SU-DHL-6 (cell line): ENCODE results near the gene ADAMTS3.

Experiments used
- H2AFZ ChIP-seq: fragments of 200-600 bp; sonication (generic); 2 replicates; pipeline ENCODE4 v1.6.1; 2014; ENCODE audit warnings: low read depth, mild to moderate bottlenecking, moderate library complexity, mixed read lengths, antibody characterized with exemption, low read length; ENCODE audit not compliant: severe bottlenecking
- H3F3A ChIP-seq: fragments of 200-600 bp; shearing (Covaris generic); 2 replicates; pipeline ENCODE4 v1.6.0; 2016; ENCODE audit warnings: antibody characterized with exemption, mild to moderate bottlenecking; ENCODE audit not compliant: insufficient read depth
- H3K27ac ChIP-seq: fragments of 200-600 bp; sonication (generic); 2 replicates; pipeline ENCODE4 v1.5.1; 2016; ENCODE audit warnings: low read depth, mild to moderate bottlenecking, low read length, moderate library complexity, mixed read lengths
- H3K27me3 ChIP-seq: fragments of 200-600 bp; sonication (generic), shearing (Covaris generic); 2 replicates; pipeline ENCODE4 v1.6.0; 2014; ENCODE audit warnings: mild to moderate bottlenecking, low read length
- H3K36me3 ChIP-seq: fragments of 200-600 bp; sonication (generic); 2 replicates; pipeline ENCODE4 v1.6.1; 2014; ENCODE audit warnings: mild to moderate bottlenecking, low read length, mixed read lengths
- H3K4me2 ChIP-seq: fragments of 300-600, 200-600 bp; shearing (Covaris generic), sonication (generic); 2 replicates; pipeline ENCODE4 v1.6.0; 2014; ENCODE audit warnings: low read length, low read depth, mild to moderate bottlenecking; ENCODE audit not compliant: poor library complexity, severe bottlenecking
- H3K4me3 ChIP-seq: fragments of 200-600 bp; sonication (generic); 2 replicates; pipeline ENCODE4 v1.5.1; 2014; ENCODE audit warnings: antibody characterized with exemption, low read length, mild to moderate bottlenecking, mixed read lengths; ENCODE audit not compliant: insufficient read depth, poor library complexity, severe bottlenecking
- H3K79me2 ChIP-seq: fragments of 200-600 bp; sonication (generic); 2 replicates; pipeline ENCODE4 v1.6.1; 2014; ENCODE audit warnings: mild to moderate bottlenecking, low read length, moderate library complexity; ENCODE audit not compliant: insufficient read depth
- H3K9ac ChIP-seq: fragments of 200-600 bp; sonication (generic); 2 replicates; pipeline ENCODE4 v1.7.0; 2014; ENCODE audit warnings: mild to moderate bottlenecking, low read length
- H3K9me2 ChIP-seq: fragments of 200-600 bp; sonication (generic); replicated peaks from 2 replicates; pipeline ENCODE4 v1.6.1; 2014; ENCODE audit warnings: low read length; ENCODE audit not compliant: insufficient read depth
- H3K9me3 ChIP-seq: fragments of 200-600 bp; sonication (generic); 2 replicates; pipeline ENCODE4 v1.6.1; 2014; ENCODE audit warnings: low read length, mixed read lengths; ENCODE audit not compliant: insufficient read depth
- H4K20me1 ChIP-seq: fragments of 200-600 bp; sonication (generic); 2 replicates; pipeline ENCODE4 v1.6.1; 2014; ENCODE audit warnings: low read depth, mild to moderate bottlenecking, antibody characterized with exemption, low read length, moderate library complexity, mixed read lengths
- EZH2phosphoT487 ChIP-seq: fragments of 200-600 bp; sonication (generic), shearing (Covaris generic); conservative IDR thresholded peaks from 2 replicates; pipeline ENCODE4 v1.6.1; 2018; ENCODE audit warnings: mild to moderate bottlenecking, antibody characterized with exemption, low read length, moderate library complexity, mixed read lengths
- TF ChIP-seq, protein P1 (sequence below): fragments of 200-600 bp; sonication (generic); IDR thresholded peaks from one replicate; pipeline ENCODE4 v1.5.1; 2017; ENCODE audit warnings: antibody characterized with exemption, mild to moderate bottlenecking, low read length, moderate library complexity; ENCODE audit not compliant: insufficient read depth, poor library complexity, severe bottlenecking

Gene ADAMTS3

DNA sequence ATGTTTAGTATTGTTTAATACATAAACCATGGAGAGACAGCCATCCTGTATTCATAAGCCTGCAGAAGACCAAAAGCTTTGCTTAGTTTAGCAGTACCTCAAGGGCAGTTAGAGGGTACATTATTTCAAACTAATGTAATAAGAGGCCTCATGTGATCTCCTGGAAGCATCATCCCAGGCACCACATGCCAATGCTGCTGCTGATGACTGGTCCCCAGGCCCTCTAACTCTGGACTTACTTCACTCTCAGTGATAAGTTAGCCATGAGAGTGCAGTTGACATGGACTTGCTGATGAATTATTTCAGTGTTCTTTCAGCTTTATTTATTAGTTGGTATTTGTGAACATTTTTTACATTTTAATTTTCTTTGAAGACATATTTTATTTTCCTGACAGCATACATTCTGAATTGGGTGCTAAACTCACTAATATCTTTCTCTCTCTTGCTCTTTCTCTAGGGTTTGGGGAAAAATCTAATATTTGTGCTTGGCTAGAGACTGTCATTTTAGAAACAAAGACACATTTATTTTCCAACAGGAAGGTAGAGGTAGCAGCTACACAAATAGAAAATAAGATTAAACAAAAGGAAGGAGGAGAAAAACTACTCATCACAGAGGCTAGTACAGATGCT lies 329.4 kb downstream of the ADAMTS3 start:
- H3K27ac ChIP-seq, result no peak overlapping the region
- H4K20me1 ChIP-seq, result no peaks in the 10 kb centered on the region
- H3K4me3 ChIP-seq, result no peak overlapping the region
- no peaks in the 10 kb centered on the region for H3K36me3 ChIP-seq
- H3K79me2 ChIP-seq, result no peaks in the 10 kb centered on the region
- H3K27me3 ChIP-seq, result no peaks in the 10 kb centered on the region
- no peak overlapping the region for H3K4me2 ChIP-seq
- TF ChIP-seq, protein P1, sequence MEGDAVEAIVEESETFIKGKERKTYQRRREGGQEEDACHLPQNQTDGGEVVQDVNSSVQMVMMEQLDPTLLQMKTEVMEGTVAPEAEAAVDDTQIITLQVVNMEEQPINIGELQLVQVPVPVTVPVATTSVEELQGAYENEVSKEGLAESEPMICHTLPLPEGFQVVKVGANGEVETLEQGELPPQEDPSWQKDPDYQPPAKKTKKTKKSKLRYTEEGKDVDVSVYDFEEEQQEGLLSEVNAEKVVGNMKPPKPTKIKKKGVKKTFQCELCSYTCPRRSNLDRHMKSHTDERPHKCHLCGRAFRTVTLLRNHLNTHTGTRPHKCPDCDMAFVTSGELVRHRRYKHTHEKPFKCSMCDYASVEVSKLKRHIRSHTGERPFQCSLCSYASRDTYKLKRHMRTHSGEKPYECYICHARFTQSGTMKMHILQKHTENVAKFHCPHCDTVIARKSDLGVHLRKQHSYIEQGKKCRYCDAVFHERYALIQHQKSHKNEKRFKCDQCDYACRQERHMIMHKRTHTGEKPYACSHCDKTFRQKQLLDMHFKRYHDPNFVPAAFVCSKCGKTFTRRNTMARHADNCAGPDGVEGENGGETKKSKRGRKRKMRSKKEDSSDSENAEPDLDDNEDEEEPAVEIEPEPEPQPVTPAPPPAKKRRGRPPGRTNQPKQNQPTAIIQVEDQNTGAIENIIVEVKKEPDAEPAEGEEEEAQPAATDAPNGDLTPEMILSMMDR, result no peak
- no peak for TF ChIP-seq EZH2phosphoT487
- no peaks in the 10 kb centered on the region for H3K9me2 ChIP-seq
- no peaks in the 10 kb centered on the region for H3F3A ChIP-seq
- no peak overlapping the region for H3K9ac ChIP-seq
- no peaks in the 10 kb centered on the region for H3K9me3 ChIP-seq
- no peak overlapping the region for H2AFZ ChIP-seq
